Activated CD8-positive, alpha-beta memory T cell treated with anti-CD3 and anti-CD28 coated beads for 4 hours (primary cell): ENCODE measurements around the gene TCEA2.
"Not testable (repeated sequence)": the region's sequence is repeated elsewhere in the genome, so short reads cannot be mapped to it uniquely, and the experiment has no call there.

ENCODE experiments used
- DNase-seq, 2 donors: peaks; one replicate each; pipeline ENCODE4 v3.0.0-alpha.2; 2020; ENCODE audit warnings: low read depth in 2 of 2

Gene TCEA2

DNA sequence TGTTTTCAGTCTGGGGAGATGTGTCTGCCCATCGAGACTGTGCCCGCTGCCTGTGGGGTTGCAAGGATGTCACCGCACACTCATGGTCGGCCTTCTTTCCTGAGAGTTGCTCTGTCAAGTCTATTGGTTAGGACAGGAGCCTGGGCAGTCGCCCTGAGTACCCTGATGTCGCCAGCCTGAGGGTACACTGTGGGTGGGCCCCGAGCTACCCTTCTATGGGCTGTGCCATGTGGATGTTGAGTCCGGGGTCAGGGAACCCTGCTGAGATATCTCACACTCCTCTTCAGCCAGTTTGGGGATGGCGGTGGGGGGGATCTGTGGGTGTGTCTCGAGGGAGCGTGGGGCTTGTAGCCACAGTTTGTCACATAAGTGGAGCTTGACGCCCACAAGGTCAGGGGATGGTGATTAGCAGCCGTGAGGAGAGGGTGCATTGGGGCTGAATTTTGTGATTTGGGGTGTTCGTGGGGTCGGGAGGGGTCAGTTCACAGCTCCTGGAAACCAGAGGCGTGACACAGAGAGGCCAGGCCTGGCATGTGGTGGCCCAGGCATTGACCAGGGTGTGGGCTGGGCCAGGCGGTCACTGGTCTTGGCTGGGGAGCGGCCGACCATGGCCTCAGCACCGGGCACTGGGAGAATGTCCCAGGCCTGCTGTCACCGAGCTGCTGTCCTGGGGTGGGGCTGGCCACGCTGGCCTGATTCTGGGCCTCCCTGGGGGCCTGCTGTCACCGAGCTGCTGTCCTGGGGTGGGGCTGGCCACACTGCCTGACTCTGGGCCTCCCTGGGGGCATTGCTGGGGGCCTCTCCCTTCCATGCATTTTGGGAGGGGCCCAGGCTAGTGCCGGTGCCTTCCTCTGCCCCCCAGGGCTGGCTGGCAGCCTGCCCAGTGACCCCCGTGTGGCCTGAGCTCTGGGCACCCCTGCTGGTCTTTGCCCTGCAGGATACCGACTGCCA lies 46.0 kb downstream of the TCEA2 start:
- DNase-seq: no peak

DNA sequence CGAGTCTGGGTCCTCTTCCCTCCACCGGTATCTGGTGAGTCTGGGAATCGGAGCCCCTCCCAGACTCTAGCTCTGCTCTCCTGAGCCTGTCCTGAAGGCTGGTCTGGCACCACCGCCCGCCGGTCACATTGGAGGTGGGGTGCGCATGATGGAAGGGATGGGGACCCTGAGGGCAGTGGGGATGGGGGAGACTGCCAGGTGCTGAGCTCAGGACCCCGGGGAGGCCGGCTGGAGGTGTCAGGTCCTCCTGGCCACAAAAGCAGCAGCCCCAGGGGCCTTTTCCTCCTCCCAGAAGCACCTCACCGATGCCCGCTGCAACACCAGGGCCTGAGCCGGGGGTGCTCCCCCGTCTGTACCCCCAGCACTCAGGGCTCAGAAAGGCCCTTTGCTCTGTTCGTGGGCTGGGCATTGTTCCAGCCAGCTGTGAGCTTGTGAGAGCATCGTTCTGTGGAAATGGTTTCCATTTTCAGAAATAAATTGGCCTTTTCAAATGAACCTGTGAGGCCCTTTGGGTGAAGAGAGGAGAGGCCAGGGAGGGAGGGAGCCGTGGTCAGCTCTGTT lies 46.9 kb downstream of the TCEA2 start:
- no peak for DNase-seq

DNA sequence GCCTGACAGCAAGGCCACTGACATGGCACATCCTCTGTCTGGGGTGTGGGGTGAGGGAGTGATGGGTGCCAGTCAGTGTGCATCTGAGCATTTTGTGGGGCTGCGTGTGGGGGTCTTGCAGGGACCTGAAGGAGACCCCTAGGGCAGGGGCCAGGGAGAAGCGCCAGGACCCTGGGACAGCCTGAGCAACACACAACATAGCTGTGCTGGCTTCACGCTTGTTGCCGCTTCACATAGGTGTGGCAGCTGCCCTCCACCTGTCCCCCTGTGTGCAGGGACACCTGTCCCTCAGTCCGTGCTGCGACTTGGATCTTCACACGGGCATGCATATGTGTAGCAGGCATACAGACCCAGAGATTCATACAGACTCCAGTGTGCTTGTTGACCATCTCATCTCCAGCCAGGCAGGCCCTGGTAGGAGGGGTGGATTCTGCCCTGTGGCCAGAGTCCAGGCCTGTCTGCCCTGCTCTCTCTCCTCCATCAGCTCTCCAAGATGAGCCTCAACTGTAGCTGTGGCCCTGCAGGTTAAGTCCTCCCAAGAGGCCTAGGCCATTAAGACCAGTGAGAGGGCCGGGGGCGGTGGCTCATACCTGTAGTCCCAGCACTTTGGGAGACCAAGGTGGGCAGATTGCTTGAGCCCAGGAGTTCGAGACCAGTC lies 47.5 kb downstream of the TCEA2 start:
- DNase-seq: no peak

DNA sequence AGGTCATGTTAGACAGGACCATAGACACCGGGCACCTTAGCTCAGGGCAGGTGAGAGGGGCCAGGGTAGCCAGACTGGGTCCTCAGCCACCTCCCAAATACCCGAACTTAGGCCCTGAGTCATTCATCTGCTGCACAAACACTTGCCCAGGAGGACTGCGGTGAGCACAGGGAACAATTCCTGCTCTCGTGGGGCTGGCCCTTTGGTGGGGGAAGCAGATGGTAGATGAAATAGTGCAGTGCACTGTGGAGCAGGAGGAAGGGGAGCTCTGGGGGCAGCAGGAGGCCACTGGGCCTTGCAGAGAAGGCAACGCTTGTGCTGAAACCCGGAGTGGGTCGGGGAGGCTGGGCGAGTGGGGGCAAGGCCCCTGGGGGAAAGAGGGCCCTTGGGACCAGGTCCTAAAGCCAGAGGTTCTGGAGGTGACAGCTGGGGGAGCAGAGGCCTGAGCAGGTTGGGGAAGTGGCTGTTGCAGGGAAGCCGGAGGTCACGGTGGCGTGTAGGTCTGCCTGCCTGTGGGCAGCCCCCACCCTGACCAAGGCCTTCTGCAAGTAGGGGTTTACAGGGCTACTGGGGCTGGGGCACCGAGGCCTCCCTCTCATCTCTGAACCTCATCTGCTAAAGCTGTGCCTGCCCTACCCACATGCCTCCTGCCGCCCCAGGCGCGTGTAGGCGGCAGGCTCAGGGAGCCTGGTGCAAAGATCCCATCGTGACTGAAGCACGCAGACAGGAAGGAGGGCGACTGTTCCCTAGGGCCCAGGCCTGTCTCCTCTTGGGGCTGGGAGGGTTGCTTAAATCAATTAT lies 49.0 kb downstream of the TCEA2 start:
- DNase-seq: no peak

DNA sequence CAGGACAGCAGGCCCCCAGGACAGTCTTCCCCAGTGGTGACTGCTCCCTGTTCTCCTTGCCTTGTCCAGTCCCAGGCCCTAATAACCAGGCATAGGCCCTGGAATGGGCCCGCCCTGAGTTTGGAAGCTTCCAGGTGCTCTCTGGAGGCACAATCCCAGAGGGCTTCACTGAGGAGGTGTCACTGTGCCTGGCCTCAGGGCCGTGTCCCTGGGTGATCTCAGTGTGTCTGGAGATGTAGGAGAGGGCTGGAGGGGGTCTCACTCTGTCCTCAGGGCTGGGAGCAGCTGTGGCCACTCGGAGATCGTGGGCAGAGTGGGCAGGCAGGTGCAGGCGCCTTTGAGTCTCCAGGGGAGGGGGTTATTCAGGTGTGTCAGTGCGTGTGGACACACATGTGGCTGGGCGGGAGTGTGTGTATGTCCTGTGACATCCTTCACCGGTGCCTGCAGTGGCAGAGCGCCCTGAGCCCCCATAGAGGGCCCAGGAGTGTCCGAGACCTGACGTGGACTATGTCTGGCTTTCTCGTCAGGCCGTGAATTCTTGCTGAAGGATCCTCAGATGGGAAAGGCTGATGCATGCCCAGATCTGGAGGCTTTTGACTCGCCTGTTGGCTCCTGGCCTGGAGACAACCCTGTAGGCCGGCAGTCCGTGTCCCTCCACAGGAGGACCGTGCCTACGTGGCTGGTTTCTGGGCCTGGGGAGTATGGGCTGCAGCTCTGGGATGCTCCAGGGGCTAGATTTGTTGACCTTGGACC lies 49.9 kb downstream of the TCEA2 start:
- DNase-seq: no peak

DNA sequence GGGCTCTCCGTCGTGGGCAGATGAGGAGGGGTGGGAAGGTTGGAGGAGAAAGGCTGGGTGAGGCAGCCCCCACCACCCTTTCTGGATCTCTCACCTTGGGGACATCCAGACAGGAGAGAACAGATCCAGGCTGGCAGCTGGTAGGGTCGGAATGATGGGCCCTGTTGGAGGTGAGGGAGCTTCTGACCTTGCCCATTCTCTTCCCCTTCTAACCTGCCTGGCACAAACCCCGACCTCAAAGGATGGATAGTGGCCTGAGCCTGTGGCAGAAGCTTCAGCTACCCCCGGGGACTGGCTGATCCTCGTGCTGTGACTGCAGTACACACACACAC lies 50.4 kb downstream of the TCEA2 start:
- DNase-seq: no peak

DNA sequence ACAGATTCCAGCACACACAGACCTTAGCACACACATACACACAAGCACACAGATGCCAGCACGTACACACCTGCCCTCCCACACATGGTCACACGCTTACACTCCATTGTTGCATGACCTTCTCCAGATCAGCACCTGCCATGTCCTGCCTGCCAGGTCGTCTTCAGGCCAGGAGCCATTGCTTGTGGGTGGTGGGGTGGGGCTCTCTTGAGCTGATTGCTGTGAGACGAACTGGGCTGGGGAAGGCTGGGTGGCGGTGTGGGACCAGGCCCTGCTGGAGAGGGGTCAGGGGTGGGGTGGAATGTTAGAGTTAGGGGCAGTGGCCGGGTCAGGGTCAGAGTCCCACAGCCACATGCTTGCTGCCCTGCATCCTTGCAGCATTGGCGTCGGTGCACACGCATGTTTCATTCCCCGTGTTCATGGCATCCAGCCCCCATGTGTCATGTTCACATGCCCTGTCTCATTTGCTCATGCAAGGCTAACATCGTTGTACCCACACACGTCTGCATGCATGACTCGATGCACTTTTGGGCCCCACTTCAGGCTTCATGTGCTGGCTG lies 50.9 kb downstream of the TCEA2 start:
- no peak for DNase-seq

DNA sequence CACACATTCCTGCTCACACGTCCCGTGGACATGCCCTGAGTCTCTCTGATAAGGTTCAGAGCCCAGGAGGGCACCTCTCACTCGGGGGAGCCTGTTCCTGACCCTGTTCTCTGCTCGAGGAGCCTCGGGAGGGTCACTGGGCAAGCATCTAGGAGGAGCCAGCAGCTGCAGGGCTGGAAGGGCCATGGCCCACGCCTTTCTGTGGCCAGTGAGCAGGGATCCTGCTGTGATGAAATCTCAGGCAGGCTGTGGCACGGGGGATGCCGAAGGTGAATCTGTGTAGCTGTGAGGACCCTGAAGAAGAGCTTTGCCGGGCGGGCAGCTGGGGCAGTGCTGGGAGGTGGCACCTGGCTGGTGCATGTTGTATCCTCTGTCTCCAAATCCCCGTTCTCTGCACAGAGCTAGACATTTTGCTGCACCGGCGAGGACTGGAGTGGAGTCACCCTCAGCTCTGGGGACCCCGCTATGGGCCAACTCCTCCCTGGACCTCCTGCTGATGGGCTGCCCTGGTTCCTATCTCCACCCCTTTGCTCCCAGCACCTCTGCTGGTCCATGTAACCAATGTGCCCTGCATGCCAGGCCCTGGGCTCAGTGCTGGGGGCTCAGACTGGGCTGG lies 51.5 kb downstream of the TCEA2 start:
- no peak for DNase-seq

DNA sequence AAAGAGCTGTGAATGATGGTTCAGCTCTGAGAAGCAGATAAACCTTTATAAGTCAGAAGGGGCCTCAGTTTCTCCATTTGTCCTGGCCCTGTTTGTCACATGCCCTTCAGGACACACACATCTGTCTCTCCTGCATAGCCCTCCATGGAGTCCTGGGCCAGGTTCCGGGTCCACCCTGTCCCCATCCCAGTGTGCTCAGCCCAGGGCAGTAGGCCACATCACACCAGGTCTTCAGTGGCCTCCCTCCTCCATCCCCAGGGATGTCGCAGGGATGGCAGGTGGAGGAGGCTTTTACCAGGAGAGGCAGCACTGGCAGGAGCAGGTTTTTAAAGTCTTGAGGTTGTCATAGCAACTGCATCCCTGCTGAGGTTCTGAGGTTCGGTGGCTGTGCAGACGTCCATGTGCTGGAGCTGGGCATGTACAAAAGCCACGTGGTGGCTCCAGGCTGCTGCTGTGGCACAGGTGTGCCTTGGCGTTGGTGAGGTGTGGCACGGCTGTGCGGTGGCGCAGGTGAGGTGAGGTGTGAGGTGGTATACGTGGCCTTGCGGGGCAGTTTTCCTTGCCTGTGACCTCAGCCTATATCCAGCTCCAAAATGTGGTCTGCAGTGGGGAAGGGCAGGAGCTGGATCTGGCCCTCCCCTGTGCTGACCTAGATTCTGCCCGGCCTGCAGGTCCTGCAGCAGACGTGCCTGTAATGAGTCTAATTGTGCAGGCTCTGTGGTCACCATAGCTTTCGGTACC lies 52.3 kb downstream of the TCEA2 start:
- no peak for DNase-seq

DNA sequence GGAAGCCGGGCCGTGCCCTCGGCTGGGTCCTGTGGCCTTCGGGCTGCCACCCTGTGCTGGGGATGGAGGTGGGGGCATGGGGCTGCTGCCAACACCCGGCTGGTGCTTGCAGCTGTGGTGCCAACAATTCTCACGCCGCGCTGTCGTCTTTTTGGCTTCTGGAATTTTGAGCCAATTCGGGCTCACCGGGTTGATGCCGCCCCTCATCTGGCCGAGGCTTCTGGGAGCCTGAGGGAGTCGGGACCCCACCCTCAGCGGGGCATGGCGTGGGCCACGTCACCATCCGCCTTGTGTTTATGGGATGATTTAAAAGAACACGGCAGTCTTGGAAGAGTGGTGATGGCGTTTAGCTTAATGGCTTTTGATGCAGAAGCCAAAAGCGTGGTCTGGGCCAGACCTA lies 53.0 kb downstream of the TCEA2 start:
- no peak for DNase-seq

DNA sequence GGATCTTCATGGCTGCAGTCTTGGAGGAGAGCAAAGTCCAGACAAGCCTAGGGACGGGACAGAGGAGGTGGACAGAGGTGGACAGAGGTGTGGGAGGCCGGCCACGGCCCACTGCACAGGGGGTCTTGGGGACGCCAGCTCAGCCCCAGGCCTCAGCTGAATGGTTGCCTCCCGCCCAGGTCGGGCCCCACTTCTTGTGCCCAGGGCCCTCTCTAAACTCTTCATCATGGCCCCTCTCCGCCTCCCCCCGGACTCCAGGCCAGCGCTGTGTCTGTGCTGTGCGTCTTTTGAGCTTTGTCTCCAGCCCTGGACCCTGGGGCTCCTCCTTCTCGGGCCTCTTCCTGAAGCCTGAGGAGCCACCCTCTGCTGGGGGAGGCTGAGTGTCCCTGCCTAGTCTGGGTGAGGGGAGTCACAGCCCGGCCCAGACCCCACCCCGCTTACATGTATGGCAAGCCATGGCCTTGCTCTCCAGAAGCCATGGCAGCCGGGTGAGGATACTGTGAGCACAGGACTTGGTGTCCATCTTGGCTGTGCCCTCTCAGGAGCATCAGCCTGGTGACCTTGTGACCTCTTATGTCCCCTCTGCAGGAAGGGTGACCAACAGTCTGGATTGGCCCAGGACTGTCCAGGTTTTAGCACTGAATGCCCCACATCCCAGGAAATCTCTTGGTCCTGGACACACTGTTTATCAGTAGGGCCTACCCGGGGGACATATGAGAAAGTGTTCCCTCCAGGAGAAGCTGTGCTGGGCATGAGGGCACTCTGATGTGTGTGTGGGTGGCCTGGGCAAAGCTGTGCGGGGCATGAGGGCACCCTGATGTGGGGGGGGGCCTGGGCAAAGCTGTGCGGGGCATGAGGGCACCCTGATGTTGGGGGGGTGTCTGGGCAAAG lies 53.8 kb downstream of the TCEA2 start:
- no peak for DNase-seq

DNA sequence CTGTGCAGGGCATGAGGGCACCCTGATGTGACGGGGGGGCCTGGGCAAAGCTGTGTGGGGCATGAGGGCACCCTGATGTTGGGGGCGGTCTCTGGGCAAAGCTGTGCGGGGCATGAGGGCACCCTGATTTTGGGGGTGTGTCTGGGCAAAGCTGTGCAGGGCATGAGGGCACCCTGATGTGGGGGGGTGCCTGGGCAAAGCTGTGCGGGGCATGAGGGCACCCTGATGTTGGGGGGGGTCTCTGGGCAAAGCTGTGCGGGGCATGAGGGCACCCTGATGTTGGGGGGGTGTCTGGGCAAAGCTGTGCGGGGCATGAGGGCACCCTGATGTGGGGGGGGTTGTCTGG lies 54.4 kb downstream of the TCEA2 start:
- not testable (repeated sequence) for DNase-seq

DNA sequence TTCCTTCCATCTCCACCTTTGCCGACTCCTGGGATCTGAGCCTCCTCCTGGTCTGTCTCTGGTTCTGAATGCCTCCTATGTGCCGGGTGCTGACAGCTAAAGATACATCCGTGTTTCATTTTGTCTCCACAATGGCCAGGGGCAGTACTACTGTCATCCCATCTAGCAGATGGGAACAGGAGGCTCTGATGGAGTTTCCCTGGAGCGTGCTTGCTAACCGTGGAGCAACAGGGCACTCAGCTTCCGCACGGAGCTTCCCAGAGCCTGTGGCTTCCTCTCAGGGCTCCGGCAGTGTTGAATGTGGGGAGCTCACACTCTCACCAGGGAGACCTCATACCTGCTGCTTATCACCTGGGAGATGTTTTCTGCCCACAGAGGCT lies 56.3 kb downstream of the TCEA2 start:
- DNase-seq: no peak

DNA sequence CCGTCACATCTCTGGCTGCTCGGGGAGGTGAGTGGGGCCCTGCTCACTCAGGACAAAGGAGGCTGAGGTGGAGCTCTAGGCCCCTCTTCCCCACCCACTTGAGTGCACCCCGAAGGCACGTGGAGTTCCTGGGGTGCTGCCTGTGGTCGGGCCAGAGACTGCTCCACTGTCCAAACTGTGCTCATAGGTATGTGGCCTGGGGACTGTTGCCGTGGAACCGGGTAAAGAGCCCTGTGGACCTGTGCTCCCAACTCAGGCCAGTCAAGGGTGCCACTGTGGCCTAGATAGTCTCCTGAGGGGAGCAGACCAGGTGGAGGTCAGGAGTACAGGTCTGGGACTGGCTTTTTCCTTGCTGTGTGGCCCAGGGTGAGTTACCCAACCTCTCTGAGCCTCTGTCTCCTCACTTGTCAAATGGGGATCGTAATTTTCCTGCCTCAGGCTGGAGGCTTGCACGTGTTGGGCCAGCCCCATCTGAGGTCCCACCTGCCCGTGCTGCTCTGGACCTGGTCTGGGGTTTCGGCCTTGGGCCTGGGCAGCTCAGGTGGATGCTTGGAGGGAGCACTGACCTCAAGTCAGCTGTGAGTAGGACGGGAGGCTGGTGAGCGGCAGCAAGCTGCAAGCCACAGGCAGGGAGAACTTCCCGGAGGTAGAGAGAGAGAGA lies 56.8 kb downstream of the TCEA2 start:
- no peak for DNase-seq

DNA sequence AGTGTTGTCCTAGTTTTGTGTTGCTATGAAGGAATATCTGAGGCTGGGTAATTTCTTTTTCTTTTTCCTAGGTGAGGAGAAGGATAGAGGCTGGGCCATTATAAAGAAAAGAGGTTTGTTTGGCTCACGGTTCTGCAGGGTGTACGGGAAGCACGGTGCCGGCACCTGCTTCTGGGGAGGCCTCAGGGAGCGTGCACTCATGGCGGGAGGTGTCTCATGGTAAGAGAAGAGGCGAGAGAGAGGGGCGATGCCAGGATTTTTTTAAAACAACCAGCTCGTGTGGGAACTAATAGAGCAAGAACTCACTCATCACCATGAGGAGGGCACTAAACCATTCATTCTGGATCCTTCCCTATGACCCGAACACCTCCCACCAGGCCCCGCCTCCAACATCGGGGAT lies 58.6 kb downstream of the TCEA2 start:
- DNase-seq: no peak
